GM19455 (cell line): ENCODE results near the gene ANK2.
"Not testable (repeated sequence)": the region's sequence is repeated elsewhere in the genome, so short reads cannot be mapped to it uniquely, and the experiment has no call there.

Experiments used
- ATAC-seq: cut with Tn5 transposase; IDR thresholded peaks from one replicate; pipeline ENCODE4 v1.9.1; 2021; ENCODE audit not compliant: unreplicated experiment

Gene ANK2

GRCh38 chr4:113186913-113187312, 137.5 kb downstream of the ANK2 start:
- no peak for ATAC-seq

DNA sequence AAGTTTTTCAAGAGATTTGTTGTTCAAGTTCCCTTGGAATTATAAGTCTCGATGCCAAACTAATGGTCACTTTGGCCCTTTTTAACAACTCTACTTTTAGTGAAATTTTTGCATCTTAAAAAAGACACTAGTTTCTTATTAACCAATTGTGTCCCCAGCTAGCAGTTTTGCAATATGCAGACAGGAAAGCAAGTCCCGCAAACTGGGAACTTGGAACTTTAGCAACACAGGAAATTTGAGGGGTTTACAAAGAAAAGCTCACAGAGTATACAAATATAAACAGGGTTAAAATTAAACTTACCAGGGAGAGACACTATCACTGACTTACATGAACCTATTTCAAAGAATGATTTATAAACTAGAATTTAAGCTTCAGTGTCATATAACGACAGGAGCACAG, 137.9 kb downstream of the ANK2 start:
- ATAC-seq: no peak

GRCh38 chr4:113189546-113189945, 140.1 kb downstream of the ANK2 start:
- no peak for ATAC-seq

GRCh38 chr4:113209153-113209552, 159.7 kb downstream of the ANK2 start:
- no peak for ATAC-seq

GRCh38 chr4:113209652-113210320, 160.3 kb downstream of the ANK2 start:
- no peak for ATAC-seq

DNA sequence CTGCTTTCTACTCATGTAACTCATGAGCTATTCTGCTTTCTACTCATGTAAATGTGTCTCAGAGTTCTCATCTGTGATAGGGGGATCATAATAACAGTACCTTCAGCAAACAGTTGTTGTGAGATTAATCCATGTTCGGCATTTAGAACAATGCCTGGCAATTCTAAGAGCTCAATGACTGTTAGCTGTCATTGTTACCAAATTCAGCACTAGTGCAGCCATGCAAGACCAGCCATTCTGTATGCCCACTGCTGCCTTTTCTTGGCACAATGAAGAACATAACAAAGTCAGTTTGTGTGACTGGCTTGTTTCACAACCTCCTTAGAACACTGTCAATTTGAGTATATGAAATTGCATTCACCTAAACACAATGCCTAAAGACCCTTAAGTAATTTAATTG, 163.2 kb downstream of the ANK2 start:
- no peak for ATAC-seq

DNA sequence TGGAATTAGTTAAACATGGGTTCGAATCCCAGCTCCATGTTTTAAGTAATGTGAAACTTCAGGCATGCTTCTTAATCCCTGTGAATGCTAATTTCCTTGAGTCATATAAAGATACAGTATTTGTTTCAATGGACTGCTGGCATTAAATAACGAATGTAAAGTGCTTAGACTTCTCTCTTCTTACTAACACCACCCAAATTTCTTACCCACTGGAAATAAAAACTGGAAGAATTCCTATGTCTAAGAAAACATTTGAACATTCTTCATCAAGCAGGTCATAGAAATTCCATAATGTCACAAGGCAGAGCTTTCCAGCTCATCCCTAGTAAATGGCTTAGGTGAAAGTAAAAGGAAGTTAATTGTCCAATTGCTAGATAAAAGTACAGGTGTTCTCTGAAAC, 172.5 kb downstream of the ANK2 start:
- no peak for ATAC-seq

- ATAC-seq: no peak
Measured at GRCh38 chr4:113222471-113222870, 173.0 kb downstream of the ANK2 start.

DNA sequence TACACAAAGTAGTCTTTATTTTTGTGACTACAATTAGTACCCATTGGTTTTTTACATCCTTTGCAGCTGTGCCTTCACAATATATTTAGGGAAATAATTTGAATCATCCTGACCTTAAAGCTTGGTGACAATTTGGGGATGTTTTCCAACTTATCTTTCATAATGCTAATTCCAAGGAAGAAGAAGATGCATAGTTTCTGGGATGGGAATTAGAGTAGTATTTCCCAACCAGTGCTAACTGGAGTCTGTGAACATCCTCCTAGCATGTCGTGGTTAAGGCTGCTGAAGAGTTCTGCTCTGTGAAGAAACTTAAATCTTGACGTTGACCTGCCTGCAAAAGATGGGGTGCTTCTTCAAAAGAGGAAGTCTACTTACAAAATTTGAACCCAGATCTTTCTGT, 173.5 kb downstream of the ANK2 start:
- no peak for ATAC-seq

DNA sequence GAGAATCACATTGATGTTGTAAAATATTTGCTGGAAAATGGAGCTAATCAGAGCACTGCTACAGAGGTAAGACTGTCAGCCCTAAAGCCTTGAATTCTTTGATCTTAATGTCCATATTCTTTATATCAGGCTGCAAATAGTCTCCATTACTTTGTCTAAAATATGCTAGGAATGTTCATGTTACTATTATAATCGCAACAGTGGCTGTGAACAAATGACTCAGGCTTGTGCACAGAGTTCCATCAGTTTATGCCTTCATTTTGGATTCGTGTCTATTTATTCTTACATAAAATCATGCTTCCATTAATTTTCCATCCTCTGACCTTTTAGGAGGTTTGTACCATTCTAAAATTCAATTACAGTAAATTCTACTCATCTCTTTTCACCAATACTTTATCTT, 182.7 kb downstream of the ANK2 start:
- ATAC-seq: no peak

- ATAC-seq: no peak
Measured at GRCh38 chr4:113236916-113237315, 187.5 kb downstream of the ANK2 start.

- no peak for ATAC-seq
Measured at GRCh38 chr4:113243312-113243711, 193.9 kb downstream of the ANK2 start.

DNA sequence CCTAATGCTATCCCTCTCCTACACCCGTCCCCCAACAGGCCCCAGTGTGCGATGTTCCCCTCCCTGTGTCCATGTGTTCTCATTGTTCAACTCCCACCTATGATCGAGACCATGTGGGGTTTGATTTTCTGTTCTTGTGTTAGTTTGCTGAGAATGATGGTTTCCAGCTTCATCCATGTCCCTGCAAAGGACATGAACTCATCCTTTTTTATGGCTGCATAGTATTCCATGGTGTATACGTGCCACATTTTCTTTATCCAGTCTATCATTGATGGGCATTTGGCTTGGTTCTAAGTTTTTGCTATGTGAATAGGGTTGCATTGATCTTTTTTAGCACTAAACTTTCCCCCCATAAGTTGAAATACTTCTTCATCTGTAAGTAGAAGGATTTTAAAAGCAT, 195.3 kb downstream of the ANK2 start:
- ATAC-seq: not testable (repeated sequence)

DNA sequence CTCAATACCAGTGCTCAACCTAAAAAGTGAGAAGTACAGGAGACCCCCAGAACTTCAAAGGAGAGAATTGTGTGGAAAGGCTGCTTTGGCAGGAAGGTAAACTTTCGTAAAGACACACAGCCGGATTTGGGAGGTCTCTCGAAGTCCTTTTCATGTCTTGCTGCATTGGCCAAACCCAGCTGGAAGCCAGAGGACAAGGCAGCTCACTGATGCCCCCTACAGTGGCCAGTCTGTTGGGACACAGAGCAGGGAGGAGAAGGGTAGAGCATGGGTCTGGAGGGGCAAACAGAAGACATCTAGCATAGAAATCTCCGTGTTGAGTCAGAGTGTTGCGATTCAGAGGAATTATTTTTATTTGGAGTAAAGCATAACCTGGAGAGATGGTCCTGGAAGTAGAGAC, 198.9 kb downstream of the ANK2 start:
- no peak for ATAC-seq

- ATAC-seq: no peak
Measured at GRCh38 chr4:113255628-113256027, 206.2 kb downstream of the ANK2 start.

GRCh38 chr4:113256946-113257345, 207.5 kb downstream of the ANK2 start:
- no peak for ATAC-seq

- ATAC-seq: no peak
Measured at GRCh38 chr4:113260688-113261087, 211.2 kb downstream of the ANK2 start.

GRCh38 chr4:113263274-113263673, 213.8 kb downstream of the ANK2 start:
- ATAC-seq: no peak

GRCh38 chr4:113270520-113271319, 221.3 kb downstream of the ANK2 start:
- no peak for ATAC-seq

- ATAC-seq: no peak
Measured at GRCh38 chr4:113272523-113272922, 223.1 kb downstream of the ANK2 start.

DNA sequence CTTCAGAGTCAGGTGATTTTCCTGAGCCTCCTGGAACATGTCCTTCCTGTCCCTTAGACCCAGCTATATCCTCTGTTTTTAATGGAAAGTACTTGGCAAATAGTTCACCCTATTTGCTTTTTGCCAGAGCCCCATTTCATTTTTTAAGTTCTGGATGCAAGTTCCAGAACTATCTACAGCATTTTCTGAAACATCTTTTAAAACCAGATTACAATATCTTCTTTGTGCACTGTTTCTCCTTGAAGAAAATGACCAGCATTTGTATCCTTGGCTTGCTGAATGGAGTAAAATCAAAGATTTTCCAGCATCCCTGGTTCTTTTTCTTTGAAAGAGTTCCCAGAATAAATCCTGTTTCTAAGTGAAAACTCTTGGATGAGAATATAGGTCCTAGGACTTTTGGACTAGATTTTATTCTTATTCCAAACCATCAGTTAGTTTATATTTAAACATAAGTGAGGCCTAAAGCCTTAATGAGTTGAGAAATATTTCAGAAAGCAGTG, 224.3 kb downstream of the ANK2 start:
- ATAC-seq: no peak

- ATAC-seq: no peak
Measured at GRCh38 chr4:113276464-113277170, 227.2 kb downstream of the ANK2 start.
